ENCODE results near the gene LGALS9B.
"Not testable (repeated sequence)": the region's sequence is repeated elsewhere in the genome, so short reads cannot be mapped to it uniquely, and the experiment has no call there.

- TF ChIP-seq, protein P1, sequence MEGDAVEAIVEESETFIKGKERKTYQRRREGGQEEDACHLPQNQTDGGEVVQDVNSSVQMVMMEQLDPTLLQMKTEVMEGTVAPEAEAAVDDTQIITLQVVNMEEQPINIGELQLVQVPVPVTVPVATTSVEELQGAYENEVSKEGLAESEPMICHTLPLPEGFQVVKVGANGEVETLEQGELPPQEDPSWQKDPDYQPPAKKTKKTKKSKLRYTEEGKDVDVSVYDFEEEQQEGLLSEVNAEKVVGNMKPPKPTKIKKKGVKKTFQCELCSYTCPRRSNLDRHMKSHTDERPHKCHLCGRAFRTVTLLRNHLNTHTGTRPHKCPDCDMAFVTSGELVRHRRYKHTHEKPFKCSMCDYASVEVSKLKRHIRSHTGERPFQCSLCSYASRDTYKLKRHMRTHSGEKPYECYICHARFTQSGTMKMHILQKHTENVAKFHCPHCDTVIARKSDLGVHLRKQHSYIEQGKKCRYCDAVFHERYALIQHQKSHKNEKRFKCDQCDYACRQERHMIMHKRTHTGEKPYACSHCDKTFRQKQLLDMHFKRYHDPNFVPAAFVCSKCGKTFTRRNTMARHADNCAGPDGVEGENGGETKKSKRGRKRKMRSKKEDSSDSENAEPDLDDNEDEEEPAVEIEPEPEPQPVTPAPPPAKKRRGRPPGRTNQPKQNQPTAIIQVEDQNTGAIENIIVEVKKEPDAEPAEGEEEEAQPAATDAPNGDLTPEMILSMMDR (IDR thresholded peaks at IDR 0.05), result not testable (repeated sequence)
- TF ChIP-seq POLR2A (IDR thresholded peaks at IDR 0.05), result not testable (repeated sequence)
These were observed 23.2 kb downstream of the LGALS9B start for GRCh38 chr17:20444173-20444572.
